Cardiac fibroblast (primary cell): ENCODE measurements around the gene GLRA1.

Experiments
- DNase-seq, 2 donors: peaks; one replicate each; pipeline versions ENCODE4 v3.0.0 to v3.0.0-alpha.2; 2010; ENCODE audit warnings: low read depth in 2 of 2
- H3K4me3 ChIP-seq, 2 donors: replicated peaks in 1 of 2; 1 replicate in 1 of 2; 2 replicates in 1 of 2; pipeline ENCODE4 v1.5.1; 2011; ENCODE audit warnings: low read depth in 2 of 2, low read length in 2 of 2, mild to moderate bottlenecking in 2 of 2, moderate library complexity in 1 of 2
- TF ChIP-seq, protein P1 (sequence below): IDR thresholded peaks from one replicate; pipeline ENCODE4 v1.5.1; 2011; ENCODE audit warnings: low read depth, mild to moderate bottlenecking, low read length, inconsistent platforms

Gene GLRA1

DNA sequence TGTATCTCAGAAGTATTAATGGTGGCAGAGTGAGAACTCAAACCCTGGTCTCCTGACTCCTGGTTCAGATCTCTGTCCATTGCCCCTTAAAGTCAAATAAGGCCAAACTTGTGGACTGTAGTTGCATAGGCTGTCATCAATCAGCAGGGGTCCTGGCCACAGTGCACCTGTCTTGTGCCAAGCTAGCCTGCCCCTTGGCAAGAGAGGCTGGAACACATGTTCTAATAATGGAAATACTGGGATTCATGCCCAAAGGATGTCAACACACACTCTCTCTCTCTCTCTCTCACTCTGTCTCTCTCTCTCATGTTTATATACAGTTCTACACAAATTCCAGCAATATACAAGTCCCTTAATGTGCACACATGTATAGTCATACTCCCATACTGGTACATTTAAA, 44.3 kb downstream of the GLRA1 start:
- no peak overlapping the region for H3K4me3 ChIP-seq
- TF ChIP-seq, protein P1, sequence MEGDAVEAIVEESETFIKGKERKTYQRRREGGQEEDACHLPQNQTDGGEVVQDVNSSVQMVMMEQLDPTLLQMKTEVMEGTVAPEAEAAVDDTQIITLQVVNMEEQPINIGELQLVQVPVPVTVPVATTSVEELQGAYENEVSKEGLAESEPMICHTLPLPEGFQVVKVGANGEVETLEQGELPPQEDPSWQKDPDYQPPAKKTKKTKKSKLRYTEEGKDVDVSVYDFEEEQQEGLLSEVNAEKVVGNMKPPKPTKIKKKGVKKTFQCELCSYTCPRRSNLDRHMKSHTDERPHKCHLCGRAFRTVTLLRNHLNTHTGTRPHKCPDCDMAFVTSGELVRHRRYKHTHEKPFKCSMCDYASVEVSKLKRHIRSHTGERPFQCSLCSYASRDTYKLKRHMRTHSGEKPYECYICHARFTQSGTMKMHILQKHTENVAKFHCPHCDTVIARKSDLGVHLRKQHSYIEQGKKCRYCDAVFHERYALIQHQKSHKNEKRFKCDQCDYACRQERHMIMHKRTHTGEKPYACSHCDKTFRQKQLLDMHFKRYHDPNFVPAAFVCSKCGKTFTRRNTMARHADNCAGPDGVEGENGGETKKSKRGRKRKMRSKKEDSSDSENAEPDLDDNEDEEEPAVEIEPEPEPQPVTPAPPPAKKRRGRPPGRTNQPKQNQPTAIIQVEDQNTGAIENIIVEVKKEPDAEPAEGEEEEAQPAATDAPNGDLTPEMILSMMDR, result no peak
- DNase-seq, result no peak

DNA sequence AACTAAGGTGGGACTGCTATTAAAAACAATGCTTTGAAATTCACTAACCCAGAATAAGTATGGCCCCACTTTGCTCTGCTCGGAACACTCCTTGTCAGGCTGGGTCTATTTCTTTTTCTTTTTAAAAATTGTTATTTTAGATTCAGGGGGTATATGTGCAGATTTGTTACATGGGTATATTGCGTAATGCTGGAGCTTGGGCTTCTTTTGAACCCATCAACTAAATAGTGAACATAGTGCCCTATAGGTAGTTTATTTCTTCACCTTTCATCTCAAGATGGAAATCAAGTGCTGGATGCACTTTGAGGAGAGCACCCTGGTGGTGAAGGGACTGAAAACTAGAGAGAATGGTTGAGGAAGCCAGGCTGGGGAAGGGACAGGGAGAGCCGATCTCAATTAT, 51.0 kb downstream of the GLRA1 start:
- TF ChIP-seq, protein P1, result no peak
- no peak for DNase-seq
- H3K4me3 ChIP-seq, result no peak overlapping the region

DNA sequence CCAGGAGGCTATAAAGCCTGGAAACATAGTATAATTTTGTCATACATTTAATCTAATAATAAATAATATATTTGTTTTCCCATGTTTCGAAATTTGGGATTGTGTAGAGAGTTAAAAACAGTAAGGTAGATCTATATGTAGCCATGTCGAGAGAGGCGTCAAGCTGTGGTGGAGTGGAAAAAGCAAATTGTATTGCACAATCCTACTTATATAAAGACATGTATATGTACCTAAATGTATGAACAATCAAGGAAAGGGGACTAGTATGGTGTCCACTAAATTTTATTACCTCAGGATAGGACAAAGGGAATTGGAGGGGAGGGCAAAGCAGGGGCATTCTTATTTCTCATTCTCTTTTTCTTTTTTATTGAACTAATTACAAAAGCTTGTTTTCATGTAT, 52.0 kb downstream of the GLRA1 start:
- DNase-seq, result no peak
- H3K4me3 ChIP-seq, result no peak overlapping the region
- TF ChIP-seq, protein P1, result no peak

DNA sequence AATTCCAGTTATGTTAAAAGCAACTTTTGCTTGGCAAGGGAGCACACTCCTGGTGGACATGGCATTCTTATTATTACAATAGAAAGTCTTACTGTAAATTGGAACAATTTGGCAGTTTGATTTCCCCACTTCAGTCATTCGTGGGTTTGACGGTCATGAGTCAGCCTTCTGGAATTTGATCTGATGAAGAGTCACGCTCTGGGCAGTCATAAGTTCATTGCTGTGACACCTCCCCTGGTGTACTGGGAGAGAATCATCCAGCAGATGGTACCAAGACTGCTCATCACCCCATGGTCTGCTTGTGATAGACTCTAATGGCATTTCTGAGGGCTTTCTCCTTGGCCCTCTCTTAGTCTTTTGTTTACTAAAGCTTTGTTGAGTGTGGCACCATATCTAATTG, 53.8 kb downstream of the GLRA1 start:
- no peak overlapping the region for H3K4me3 ChIP-seq
- TF ChIP-seq, protein P1, result no peak
- DNase-seq, result peak in 1 of 2 donors; percentile 82

DNA sequence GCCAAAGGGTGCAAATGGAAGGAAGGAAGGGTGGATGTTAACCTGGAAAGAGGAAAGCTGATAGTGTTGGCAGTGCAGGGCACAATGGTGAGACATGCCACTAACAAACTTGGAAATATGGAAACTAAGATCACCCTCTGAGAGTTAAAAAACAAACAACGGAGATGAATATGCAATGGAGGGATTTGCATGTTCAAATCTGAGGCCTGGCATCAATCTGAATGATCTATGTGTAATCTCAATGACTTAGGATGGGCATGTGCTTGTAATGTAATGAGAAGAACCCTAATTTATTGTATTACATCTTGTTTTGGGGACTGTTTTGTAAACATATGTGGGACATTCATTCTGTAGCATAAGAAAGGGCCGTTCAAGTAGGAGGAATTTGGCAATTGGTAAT, 54.4 kb downstream of the GLRA1 start:
- H3K4me3 ChIP-seq, result no peak overlapping the region
- no peak for DNase-seq
- TF ChIP-seq, protein P1, result no peak

DNA sequence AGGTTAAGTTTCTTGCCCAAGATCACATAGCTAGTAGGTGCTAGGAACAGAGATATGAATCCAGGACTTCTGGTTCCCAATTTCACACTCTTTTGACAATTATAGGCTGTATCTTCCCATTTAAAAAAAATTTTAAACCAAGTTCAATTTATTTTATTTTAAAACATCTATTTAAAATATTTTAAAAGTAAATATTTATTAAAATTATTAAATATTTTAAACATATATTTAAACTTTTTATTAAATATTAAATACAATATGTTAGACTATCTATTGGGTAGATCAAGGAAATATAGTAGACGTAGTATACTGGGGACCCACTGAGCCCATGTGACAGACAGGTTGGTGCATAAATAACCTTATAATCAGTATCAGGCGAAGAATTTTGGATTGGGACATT, 54.8 kb downstream of the GLRA1 start:
- DNase-seq, result no peak
- TF ChIP-seq, protein P1, result no peak
- H3K4me3 ChIP-seq, result no peak overlapping the region

DNA sequence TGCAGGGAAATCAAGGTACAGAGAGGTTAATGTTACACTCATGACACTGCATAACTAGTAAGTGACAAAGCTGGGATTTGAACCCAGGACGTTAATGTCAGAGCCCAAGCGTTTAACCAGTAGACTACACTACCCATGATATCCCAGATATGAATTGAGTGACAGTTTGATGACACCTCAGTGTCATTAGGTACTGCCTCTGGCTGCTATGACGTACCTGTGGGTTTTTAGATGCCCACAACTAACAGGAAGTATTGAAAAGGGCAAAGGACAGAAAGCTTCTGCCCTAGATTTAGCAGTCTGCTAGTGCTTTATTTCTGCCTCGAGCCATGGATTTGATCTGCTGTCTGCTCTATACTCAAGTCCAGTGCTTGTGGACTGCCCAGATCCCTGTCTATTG, 56.2 kb downstream of the GLRA1 start:
- no peak overlapping the region for H3K4me3 ChIP-seq
- DNase-seq, result no peak
- TF ChIP-seq, protein P1, result no peak
